Suprapubic skin (tissue), 4 donors: ENCODE results near the gene FA2H. TPM values are rescaled to one million over a fixed set of nuclear protein-coding genes. Genes with fewer than 3 reads are reported as not detected.
A peak's percentile ranks its signal among the peaks of the same experiment; 100 is the strongest.
"Not testable (repeated sequence)": the region's sequence is repeated elsewhere in the genome, so short reads cannot be mapped to it uniquely, and the experiment has no call there.

Source experiments
- DNase-seq, 2 donors: peaks; one replicate each; pipeline ENCODE4 v3.0.0-alpha.2; 2019; ENCODE audit warnings: low spot score in 2 of 2
- H3K27ac ChIP-seq: fragments of 200-600 bp; sonication (generic); one replicate; pipeline ENCODE4 v1.5.1; 2019
- H3K27me3 ChIP-seq: fragments of 200-600 bp; sonication (generic); one replicate; pipeline ENCODE4 v1.5.1; 2019
- H3K36me3 ChIP-seq: fragments of 200-600 bp; sonication (generic); one replicate; pipeline ENCODE4 v1.5.1; 2019
- H3K4me1 ChIP-seq: fragments of 200-600 bp; sonication (generic); one replicate; pipeline ENCODE4 v1.5.1; 2019
- H3K4me3 ChIP-seq: fragments of 200-600 bp; sonication (generic); one replicate; pipeline ENCODE4 v1.5.1; 2019; ENCODE audit warnings: mild to moderate bottlenecking
- H3K9me3 ChIP-seq: fragments of 200-600 bp; sonication (generic); one replicate; pipeline ENCODE4 v1.5.1; 2019
- EP300 ChIP-seq: sonication (generic); formaldehyde crosslinking; IDR thresholded peaks from one replicate; pipeline ENCODE4 v1.6.1; 2017; ENCODE audit warnings: antibody characterized with exemption
- POLR2A ChIP-seq, 2 donors: fragments of 450-650 bp; IDR thresholded peaks; one replicate each; pipeline ENCODE4 v1.6.1; 2017; ENCODE audit warnings: antibody characterized with exemption in 2 of 2, mild to moderate bottlenecking in 2 of 2, moderate library complexity in 2 of 2
- POLR2AphosphoS5 ChIP-seq, 3 donors: sonication (generic); formaldehyde crosslinking; IDR thresholded peaks; one replicate each; pipeline ENCODE4 v1.6.1; 2017; ENCODE audit warnings: antibody characterized with exemption in 3 of 3
- WGBS: methylation state at CpG from one replicate; pipeline ENCODE4 v1.1.5; 2018; 5-methylcytosine and 5-hydroxymethylcytosine counted together
- total RNA-seq, 4 donors: library from RNA; depleted of rRNA; stranded (reverse); fragments of >200 nt; gene quantifications; one replicate each; pipeline ENCODE4 v1.1.0, GENCODE V29; 2016
- TF ChIP-seq, protein P1 (sequence below), 2 donors: fragments of 200-600 bp in 1 of 2; fragments of 450-650 bp in 1 of 2; sonication (generic) in 1 of 2; IDR thresholded peaks; one replicate each; pipeline ENCODE4 v1.5.1; 2016 to 2019; ENCODE audit warnings: antibody characterized with exemption in 2 of 2, mild to moderate bottlenecking in 1 of 2, moderate library complexity in 1 of 2

The FA2H gene, protein sequence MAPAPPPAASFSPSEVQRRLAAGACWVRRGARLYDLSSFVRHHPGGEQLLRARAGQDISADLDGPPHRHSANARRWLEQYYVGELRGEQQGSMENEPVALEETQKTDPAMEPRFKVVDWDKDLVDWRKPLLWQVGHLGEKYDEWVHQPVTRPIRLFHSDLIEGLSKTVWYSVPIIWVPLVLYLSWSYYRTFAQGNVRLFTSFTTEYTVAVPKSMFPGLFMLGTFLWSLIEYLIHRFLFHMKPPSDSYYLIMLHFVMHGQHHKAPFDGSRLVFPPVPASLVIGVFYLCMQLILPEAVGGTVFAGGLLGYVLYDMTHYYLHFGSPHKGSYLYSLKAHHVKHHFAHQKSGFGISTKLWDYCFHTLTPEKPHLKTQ
- 10 to 100 TPM in 1 of 4 donors, 1 to 10 TPM in 3; 6.8 to 11.3 (median 8.8) TPM for total RNA-seq

DNA sequence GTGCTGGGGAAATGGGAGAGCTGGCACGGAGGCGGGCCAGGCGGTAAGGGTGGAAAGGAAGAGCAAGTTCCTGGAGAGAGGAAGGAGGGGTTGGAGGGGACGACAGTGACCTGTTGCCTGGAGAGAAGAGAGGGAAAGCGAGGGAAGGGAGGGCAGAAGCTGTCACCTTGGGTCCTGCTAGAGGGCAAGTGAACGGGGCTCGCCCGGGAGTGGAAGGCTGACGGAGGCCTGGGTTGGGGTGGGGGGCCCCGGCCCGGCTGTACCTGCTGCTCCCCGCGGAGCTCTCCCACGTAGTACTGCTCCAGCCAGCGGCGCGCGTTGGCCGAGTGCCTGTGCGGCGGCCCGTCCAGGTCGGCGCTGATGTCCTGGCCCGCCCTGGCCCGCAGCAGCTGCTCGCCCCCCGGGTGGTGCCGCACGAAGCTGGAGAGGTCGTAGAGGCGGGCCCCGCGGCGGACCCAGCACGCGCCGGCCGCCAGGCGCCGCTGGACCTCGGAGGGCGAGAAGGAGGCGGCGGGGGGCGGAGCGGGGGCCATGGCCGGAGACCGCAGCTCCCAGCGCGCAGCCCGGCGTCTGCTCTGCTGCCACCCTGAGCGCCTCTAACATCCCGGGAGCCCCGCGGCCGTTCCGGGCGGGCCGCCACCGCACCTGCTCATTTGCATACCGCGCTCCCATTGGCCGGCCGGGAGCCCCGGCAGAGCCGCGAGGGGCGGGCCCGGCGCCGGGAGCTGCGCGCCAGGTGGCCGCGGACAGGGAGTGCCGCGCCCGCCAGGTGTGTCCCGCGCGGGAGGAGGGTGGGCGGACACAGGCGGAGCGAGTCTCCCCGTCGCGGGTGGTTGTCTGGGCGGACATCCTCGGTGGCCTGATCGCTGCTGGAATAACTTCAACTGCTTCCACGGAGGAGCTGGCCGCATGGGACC is at the start of gene FA2H:
Gene FA2H (minus strand): TSS at position 598 of the 917 bp plus-strand sequence. CDS start 65 bp downstream, at position 533.
- TF ChIP-seq, protein P1, sequence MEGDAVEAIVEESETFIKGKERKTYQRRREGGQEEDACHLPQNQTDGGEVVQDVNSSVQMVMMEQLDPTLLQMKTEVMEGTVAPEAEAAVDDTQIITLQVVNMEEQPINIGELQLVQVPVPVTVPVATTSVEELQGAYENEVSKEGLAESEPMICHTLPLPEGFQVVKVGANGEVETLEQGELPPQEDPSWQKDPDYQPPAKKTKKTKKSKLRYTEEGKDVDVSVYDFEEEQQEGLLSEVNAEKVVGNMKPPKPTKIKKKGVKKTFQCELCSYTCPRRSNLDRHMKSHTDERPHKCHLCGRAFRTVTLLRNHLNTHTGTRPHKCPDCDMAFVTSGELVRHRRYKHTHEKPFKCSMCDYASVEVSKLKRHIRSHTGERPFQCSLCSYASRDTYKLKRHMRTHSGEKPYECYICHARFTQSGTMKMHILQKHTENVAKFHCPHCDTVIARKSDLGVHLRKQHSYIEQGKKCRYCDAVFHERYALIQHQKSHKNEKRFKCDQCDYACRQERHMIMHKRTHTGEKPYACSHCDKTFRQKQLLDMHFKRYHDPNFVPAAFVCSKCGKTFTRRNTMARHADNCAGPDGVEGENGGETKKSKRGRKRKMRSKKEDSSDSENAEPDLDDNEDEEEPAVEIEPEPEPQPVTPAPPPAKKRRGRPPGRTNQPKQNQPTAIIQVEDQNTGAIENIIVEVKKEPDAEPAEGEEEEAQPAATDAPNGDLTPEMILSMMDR (IDR thresholded peaks at IDR 0.05), result peak in 1 of 2 donors; percentile 31
- no peak for TF ChIP-seq EP300
- WGBS, result under 1% methylated on average over 14 of the region's 94 CpGs
- Histone ChIP-seq H3K4me1 (peaks cover 16% of the 10 kb centered on the region), H3K4me3 (peak within 1 kb of the TSS; percentile 54), H3K36me3 (no peaks in the 10 kb centered on the region), H3K27ac (peak within 1 kb of the TSS; percentile 73), H3K9me3 (no peaks in the 10 kb centered on the region), H3K27me3 (peaks cover 27% of the 10 kb centered on the region)
- DNase-seq, result peak in 1 of 2 donors; percentile 76

DNA sequence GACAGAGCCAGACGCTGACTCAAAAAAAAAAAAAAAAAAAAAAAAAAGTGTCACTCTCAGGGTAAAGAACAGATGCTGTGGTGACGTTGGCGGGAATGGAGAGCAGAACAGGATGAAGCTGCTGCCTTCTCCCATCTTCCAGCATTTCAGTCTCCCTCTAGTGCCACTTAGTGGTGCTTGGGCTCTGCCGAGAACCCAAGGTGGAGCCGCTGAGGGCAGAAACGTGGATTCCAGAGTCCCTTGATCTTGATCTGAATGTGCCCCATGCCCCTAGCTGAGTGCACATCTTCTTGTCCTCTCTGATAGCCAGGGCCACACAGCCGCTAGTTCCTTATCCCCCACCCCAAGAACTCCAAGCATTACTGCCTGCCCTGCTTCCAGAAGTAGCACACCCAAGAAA is 43.2 kb upstream of the FA2H start:
- Histone ChIP-seq H3K9me3 (no peaks in the 10 kb centered on the region), H3K27me3 (no peaks in the 10 kb centered on the region), H3K4me1 (peaks cover 7% of the 10 kb centered on the region), H3K27ac (no peak overlapping the region), H3K4me3 (no peak overlapping the region), H3K36me3 (no peaks in the 10 kb centered on the region)
- DNase-seq, result no peak
- TF ChIP-seq POLR2AphosphoS5 (IDR thresholded peaks at IDR 0.05) (no peak), EP300 (no peak), POLR2A (IDR thresholded peaks at IDR 0.05) (no peak)
- TF ChIP-seq, protein P1 (IDR thresholded peaks at IDR 0.05), result no peak
- WGBS, result 68% methylated on average over 7 of the region's 7 CpGs

DNA sequence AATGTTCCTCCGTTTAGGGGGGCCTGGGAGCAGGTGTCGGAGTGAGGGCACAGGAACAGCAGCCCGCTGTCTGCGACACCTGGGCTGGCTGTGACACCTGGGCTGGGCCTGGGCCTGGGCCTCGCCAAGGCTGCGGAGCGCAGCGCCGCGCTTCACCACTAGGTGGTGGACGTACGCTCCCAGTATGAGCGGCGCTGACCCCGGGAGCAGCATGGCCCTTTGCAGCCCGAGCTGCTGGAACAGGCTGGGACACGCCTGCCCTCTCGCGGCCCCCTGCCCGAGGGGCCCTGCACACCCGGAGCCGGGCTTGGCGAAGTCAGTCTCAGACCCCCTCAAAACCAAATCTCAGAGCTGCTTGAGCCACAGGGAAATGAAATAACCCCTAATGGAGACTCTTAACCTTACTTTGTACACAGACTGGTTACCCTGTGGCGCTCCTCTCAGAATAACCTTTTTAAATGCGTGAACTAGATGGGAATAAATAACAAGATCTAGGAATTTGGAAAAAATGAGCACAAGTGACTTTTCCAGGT is 38.6 kb upstream of the FA2H start:
- Histone ChIP-seq H3K4me1 (peaks cover 20% of the 10 kb centered on the region), H3K4me3 (no peak overlapping the region), H3K9me3 (no peaks in the 10 kb centered on the region), H3K36me3 (no peaks in the 10 kb centered on the region), H3K27ac (no peak overlapping the region), H3K27me3 (no peaks in the 10 kb centered on the region)
- whole genome bisulfite sequencing, result 8% methylated on average over 19 of the region's 25 CpGs
- DNase-seq, result peak; percentile 75 to 84
- no peak for TF ChIP-seq POLR2A (IDR thresholded peaks at IDR 0.05)
- TF ChIP-seq, protein P1 (IDR thresholded peaks at IDR 0.05), result peak; percentile 67 to 96
- TF ChIP-seq EP300, result no peak

DNA sequence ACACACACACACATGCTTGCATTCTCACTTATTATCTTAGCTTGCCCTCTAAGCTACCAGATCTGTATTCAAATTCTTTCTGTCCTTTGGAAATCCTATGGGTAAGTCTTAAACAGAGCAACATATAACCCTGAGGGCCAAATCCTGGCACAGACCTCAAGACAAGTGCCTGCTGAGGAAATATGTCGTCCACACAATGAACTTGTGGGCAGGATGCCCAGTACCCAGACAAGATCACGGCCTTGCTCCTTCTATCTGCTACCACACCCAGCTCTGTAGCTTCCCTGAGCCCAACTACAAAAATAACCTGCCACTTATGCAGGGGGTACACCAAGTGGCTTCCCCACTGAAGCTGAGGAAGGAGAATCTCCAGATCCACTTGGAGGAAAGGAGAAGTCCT is 37.3 kb upstream of the FA2H start:
- Histone ChIP-seq H3K27ac (no peak overlapping the region), H3K36me3 (no peaks in the 10 kb centered on the region), H3K27me3 (no peaks in the 10 kb centered on the region), H3K4me1 (peaks cover 20% of the 10 kb centered on the region), H3K4me3 (no peak overlapping the region), H3K9me3 (no peaks in the 10 kb centered on the region)
- DNase-seq, result no peak
- 16% methylated on average over 2 of the region's 2 CpGs for WGBS
- no peak for TF ChIP-seq POLR2AphosphoS5 (IDR thresholded peaks at IDR 0.05)
- no peak for TF ChIP-seq POLR2A (IDR thresholded peaks at IDR 0.05)
- TF ChIP-seq EP300, result no peak
- TF ChIP-seq, protein P1 (IDR thresholded peaks at IDR 0.05), result no peak

DNA sequence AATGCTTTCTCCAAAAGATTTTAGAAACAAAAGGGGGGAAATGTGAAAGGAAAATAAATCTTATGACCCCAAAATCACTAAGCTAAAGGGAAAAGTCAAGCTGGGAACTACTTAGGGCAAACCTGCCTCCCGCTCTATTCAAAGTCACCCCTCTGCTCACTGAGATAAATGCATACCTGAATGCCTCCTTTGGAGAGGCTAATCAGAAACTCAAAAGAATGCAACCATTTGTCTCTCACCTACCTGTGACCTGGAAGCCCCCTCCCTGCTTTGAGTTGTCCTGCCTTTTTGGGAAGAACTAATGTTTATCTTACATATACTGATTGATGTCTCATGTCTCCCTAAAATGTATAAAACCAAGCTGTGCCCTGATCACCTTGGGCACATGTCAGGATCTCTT is 36.6 kb upstream of the FA2H start:
- whole genome bisulfite sequencing, result 95% methylated on average over 1 of the region's 1 CpG

More for the DNA sequence above, 36.6 kb upstream of the FA2H start:
- not testable (repeated sequence) for H3K36me3 ChIP-seq, H3K27ac ChIP-seq, H3K27me3 ChIP-seq, H3K4me3 ChIP-seq, DNase-seq, H3K9me3 ChIP-seq
- H3K4me1 ChIP-seq, result peaks cover 20% of the 10 kb centered on the region
